ENCODE measurements around the gene RASA4.
"Not testable (repeated sequence)": the region's sequence is repeated elsewhere in the genome, so short reads cannot be mapped to it uniquely, and the experiment has no call there.

The RASA4 gene

DNA sequence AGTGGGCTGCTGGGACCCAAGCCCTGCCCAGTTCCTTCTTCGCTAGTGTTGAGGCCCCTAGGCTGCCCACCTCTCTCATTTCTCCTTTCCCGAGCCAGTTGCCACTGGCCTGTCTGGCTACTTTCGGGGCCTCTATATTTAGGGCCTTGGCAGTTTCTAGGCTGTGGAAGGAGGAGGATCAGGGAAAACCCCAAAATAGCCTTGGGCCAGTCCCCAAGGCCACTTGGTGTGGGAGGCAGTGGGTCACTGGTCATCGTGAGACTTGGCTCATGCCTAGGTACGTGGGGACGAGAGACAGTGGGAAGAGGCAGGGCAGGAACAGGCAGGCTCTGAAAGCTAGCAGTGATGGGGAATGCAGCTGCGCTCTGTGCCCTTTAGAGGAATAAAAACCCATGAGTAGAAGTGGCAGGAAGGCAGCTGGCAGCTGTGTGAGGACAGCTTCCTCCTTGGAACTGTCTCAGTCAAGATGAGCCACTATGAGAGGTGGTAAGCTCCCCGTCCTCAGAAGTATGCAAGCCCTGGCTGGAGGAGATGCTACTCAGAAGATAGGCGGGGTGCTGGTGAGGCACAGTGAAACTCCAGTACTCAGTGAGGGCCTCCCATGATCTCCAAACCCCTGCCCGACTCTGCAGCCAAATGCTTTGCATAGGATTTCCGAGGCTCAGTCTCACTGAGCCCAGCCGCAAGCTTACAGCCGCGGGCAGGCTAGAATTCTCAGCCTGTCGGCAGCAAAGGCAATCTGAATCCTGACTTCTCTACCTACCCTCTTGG lies 2.8 kb downstream of the RASA4 start:
- H3K27me3 Mint-ChIP-seq (ENCODE audit: low read depth); H3K4me1 Mint-ChIP-seq (ENCODE audit: low read depth); H3K27ac Mint-ChIP-seq; H3K9me3 Mint-ChIP-seq; H3K4me3 Mint-ChIP-seq; H3K36me3 Mint-ChIP-seq (ENCODE audit: low read depth): not testable (repeated sequence)

DNA sequence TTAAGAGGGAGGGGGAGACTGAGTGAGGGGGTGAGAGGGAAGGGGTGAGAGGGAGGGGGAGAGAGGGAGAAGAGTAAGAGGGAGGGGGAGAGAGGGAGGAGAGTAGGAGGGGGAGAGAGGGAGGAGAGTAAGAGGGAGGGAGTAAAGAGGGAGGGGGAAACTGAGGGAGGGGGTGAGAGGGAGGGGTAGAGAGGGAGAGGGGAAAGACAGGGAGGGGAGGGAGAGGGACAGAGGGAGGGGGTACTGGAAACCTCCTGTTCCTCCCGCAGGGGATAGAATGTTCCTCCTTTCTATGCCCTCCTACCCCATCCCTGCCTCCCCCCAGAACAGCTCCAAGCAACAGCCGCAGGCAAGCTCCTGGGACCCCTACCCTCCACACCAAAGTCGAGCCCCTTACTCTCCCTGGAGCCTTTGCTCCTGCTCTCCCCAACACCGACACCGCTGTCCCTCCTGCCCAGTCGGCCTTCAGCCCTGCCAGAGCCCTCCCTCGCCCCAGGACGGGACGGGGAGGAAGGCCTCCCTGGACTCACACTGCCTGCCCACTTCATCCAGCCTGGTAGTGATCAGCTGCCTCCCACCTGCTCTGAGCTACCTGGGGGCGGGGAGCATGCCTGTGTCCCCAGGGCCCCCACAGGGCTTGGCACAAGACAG lies 4.8 kb downstream of the RASA4 start:
- not testable (repeated sequence) for H3K4me3 Mint-ChIP-seq; H3K4me1 Mint-ChIP-seq (ENCODE audit: low read depth); H3K9me3 Mint-ChIP-seq; H3K36me3 Mint-ChIP-seq (ENCODE audit: low read depth); H3K27ac Mint-ChIP-seq; H3K27me3 Mint-ChIP-seq (ENCODE audit: low read depth)

DNA sequence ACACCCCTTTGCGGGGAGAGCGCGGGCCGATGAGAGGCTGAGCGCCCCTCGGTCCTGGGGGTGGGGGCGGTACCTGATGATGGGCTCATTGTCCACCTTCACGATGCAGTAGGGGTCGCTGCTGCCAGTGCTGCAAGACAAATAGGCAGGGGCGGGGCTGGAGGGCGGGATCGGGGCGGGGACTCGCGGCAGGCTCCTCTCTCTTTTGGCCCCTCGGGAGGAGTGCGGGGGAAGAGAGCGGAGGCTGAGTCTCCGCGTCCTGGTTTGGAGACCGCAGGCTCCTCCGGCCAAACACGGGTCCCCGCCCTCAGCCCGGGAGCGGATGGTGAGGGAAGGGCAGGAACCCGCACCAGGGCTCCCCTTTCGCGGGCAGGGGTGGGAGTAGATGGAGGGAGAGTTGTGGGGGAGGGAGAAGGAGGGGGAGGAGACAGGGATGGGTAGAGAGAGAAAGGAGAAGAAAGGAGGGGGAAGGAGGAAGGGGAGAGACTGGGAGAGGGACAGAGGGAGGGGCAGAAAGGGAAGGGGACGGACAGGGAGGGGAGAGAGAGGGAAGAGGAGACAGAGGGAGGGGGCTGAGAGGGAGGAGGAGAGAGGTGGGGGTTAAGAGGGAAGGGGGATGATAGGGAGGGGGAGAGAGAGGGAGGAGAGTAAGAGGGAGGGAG lies 5.4 kb downstream of the RASA4 start:
- H3K9me3 Mint-ChIP-seq; H3K4me1 Mint-ChIP-seq (ENCODE audit: low read depth); H3K27ac Mint-ChIP-seq; H3K4me3 Mint-ChIP-seq; H3K27me3 Mint-ChIP-seq (ENCODE audit: low read depth); H3K36me3 Mint-ChIP-seq (ENCODE audit: low read depth): not testable (repeated sequence)

DNA sequence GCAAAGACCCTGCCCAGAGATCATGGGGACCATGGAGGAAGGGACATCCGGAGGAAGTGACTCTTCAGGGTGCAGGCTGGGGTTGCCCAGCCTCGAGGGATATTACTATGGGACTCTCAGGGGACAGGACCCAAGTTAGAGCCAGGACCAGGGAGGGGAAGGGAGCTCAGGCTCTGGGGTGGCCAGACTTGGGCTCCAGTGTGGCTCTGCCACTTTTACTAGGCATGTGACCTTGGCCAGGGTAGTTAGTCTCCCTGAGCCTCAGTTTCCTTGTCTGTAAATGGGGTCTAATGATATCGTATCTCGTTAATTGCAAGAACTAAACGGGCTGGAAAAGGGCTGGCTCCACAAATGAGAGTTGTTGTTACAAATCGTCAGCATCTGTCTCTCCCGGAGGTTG lies 6.1 kb downstream of the RASA4 start:
- not testable (repeated sequence) for H3K9me3 Mint-ChIP-seq, H3K4me3 Mint-ChIP-seq

DNA sequence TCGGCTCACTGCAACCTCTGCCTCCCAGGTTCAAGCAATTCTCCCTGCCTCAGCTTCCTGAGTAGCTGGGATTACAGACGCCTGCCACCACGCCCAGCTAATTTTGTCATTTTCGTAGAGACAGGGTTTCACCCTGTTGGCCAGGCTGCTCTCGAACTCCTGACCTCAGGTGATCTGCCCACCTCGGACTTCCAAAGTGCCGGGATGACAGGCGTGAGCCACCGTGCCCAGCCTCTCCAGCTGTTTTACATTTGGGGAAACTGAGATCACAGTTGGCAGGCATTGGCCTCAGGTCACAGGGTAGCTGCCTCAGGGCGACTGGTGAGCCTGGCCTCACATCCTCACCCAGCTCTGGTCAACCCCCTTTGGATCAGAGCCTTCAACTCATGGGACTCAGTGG lies 6.8 kb downstream of the RASA4 start:
- not testable (repeated sequence) for H3K9me3 Mint-ChIP-seq; H3K27me3 Mint-ChIP-seq (ENCODE audit: low read depth); H3K36me3 Mint-ChIP-seq (ENCODE audit: low read depth); H3K4me1 Mint-ChIP-seq (ENCODE audit: low read depth); H3K27ac Mint-ChIP-seq; H3K4me3 Mint-ChIP-seq

More for the DNA sequence above, 6.1 kb downstream of the RASA4 start:
- not testable (repeated sequence) for H3K27ac Mint-ChIP-seq; H3K36me3 Mint-ChIP-seq (ENCODE audit: low read depth); H3K4me1 Mint-ChIP-seq (ENCODE audit: low read depth); H3K27me3 Mint-ChIP-seq (ENCODE audit: low read depth)

DNA sequence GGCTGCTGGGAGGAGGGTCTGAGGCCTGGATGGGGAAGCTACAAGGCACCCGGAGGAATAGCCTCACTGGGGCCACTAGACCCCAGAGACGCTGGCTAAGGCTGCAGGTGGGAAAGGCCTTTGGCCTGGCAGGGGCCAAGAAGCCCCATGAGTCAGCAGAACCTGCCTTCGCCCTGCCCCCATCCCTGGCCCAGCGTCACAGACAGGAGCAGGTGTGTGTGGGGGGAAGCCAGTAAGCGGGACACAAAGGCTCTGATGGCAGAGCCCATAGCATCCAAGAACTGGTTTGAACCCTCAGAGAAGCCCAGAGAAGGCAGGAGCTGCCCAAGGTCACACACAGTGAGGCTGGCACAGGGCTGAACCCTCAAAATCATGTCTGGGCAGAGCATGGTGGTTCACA lies 9.7 kb downstream of the RASA4 start:
- not testable (repeated sequence) for H3K4me1 Mint-ChIP-seq (ENCODE audit: low read depth); H3K27ac Mint-ChIP-seq; H3K4me3 Mint-ChIP-seq; H3K9me3 Mint-ChIP-seq; H3K36me3 Mint-ChIP-seq (ENCODE audit: low read depth); H3K27me3 Mint-ChIP-seq (ENCODE audit: low read depth)

DNA sequence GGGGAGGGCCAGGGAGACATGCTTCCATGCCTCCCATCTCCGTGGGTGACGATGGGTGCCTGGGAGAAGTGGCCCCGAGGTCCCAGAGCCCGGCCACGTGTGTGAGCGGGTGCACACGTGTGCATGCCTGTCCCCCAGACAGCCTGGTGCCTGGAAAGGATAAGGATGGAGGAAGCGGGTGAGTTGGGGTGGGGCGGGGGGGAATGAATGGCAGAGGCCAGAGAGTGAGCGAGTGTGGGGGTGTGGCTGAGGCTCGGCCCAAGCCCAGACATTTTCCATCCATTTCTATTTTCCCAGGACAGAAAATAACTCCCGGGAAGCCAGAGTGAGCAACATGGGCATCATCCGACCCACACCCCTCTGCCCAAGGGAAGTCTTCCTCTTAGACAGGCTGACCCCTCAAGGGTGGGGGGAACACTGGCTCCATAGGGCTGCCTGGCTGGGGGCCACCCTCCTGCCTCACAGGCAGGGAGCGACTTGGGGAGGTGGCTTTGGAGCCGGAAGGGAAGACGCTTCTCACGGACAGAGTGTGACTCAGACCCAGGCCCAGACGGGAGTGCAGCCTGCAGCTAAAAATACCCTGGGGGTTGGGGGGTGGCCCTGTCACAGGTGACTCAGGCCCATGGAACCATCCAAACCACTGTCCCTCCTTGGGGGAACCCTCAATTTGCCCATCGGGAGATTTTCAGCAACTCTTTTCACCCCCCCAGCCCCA lies 12.0 kb downstream of the RASA4 start:
- not testable (repeated sequence) for H3K9me3 Mint-ChIP-seq; H3K4me3 Mint-ChIP-seq; H3K4me1 Mint-ChIP-seq (ENCODE audit: low read depth); H3K36me3 Mint-ChIP-seq (ENCODE audit: low read depth); H3K27me3 Mint-ChIP-seq (ENCODE audit: low read depth); H3K27ac Mint-ChIP-seq

DNA sequence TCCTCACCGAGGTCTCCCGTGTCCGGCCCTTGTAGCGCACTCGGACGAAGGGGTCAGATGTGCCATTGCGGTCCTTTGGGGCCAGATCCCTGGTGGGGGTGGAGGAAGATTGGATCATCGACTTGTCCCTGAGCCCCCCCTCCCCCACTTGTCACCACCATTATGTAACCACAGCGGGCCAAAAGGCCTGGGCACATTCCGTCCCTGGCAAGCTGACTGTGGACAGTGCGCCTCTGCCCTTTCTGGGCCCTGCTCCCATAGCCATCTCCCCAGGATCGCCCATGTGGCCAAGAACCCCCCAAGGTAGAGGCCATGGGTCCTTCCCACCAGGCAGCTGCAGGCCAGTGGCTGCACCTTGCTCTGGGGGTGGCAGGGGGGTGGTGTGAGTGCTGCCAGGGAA lies 14.2 kb downstream of the RASA4 start:
- H3K4me1 Mint-ChIP-seq (ENCODE audit: low read depth); H3K9me3 Mint-ChIP-seq; H3K27ac Mint-ChIP-seq; H3K4me3 Mint-ChIP-seq; H3K36me3 Mint-ChIP-seq (ENCODE audit: low read depth); H3K27me3 Mint-ChIP-seq (ENCODE audit: low read depth): not testable (repeated sequence)

DNA sequence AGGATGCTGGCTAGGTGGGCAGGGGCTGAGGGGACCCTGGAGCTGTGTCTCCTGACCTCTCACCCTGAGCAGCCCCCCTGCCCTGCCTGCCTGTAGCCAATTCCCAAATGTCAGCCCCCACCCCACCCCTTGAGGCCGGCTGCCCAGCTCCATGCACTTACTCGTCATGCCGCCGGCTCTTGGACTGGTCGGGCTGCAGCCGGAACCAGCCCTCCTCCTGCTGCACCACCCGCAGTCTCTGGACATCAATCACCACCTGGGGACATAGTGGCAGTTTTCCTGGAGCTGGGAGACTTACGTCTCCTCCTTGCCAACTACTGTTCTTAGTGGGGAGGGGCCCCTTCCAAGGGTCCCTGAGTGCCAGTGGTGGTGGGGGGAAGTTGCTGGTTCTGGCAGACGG lies 16.9 kb downstream of the RASA4 start:
- not testable (repeated sequence) for H3K27me3 Mint-ChIP-seq (ENCODE audit: low read depth); H3K4me3 Mint-ChIP-seq; H3K4me1 Mint-ChIP-seq (ENCODE audit: low read depth); H3K27ac Mint-ChIP-seq; H3K36me3 Mint-ChIP-seq (ENCODE audit: low read depth); H3K9me3 Mint-ChIP-seq

DNA sequence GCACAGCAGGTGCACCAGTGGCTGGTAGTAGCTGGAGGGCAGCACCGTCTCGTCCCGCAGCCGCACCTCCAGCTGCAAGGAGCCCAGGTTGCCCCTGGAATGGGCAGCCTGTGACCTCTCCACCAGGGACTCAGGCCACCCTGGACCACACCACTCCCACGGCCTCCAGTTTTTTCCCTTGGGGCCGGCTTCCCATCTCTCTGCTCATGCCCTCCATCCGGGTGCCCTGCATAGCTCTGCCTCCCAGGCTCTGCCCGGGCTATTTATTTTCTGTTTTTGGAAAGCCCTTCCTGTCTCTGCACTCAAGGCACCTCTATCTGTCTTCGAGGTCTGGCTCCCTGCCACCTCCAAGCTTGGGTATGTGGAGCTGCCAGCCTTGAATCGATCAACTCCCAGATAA lies 20.5 kb downstream of the RASA4 start:
- not testable (repeated sequence) for H3K9me3 Mint-ChIP-seq; H3K4me3 Mint-ChIP-seq; H3K27me3 Mint-ChIP-seq (ENCODE audit: low read depth); H3K36me3 Mint-ChIP-seq (ENCODE audit: low read depth); H3K27ac Mint-ChIP-seq; H3K4me1 Mint-ChIP-seq (ENCODE audit: low read depth)

DNA sequence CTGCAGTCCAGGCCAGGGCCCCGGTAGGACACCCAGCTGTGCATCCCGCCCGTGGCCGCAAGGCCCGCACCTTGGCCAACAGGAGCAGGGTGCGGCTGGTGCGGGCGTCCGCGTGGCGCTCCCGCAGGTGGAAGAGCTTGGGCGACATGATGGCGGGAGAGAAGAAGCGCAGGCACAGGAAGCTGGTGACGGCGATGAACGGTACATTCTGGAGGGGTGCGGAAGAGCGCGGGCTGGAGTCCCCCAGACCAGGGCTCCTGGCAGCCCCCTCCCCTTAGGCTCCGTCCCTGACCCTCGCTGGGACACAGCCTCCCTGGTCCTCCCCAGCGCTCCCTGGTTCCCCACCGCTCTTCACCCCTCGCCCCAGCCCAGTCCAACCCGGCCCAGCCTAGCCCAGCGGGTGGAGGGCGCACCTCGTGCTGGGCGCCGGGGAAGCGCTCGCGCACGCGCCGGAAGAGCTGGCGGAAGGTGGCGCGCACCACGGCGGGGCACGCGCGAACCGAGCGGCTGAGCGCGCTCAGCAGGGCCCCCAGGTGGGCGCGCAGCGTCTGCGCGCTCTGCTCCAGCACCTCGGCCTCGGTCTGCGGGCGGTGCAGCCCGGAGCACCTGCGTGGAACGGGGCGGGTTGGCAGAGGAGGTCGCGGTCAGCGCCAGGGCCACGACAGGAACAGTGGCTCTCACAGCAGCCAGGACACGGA lies 22.8 kb downstream of the RASA4 start:
- not testable (repeated sequence) for H3K27ac Mint-ChIP-seq; H3K9me3 Mint-ChIP-seq; H3K27me3 Mint-ChIP-seq (ENCODE audit: low read depth); H3K4me1 Mint-ChIP-seq (ENCODE audit: low read depth); H3K36me3 Mint-ChIP-seq (ENCODE audit: low read depth); H3K4me3 Mint-ChIP-seq

DNA sequence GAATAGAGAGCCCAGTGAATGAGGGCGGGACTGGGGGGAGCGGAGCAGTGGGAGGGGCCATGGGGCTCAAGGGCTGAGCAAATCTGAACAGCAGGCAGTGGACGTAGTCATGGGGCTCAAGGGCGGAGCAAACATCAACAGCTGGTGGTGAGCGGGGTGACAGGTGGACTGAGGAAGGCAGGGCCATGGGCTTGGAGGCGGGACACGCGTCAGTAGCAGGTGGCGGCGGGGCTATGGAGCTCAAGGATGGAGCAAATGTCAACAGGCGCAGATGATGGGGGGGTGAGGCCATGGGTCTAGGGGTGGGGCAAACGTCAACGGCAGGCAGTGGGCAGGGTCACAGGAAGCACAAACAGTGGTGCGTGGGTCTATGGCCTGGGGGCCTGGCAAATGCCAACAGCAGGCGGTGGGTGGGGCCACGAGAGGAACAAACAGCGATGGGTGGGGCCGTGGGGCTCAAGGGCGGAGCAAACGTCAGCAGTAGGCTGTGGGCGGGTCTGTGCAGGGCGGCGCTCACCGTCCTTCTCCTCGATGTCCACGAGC lies 24.0 kb downstream of the RASA4 start:
- H3K36me3 Mint-ChIP-seq (ENCODE audit: low read depth); H3K4me1 Mint-ChIP-seq (ENCODE audit: low read depth); H3K27me3 Mint-ChIP-seq (ENCODE audit: low read depth); H3K9me3 Mint-ChIP-seq; H3K4me3 Mint-ChIP-seq; H3K27ac Mint-ChIP-seq: not testable (repeated sequence)

DNA sequence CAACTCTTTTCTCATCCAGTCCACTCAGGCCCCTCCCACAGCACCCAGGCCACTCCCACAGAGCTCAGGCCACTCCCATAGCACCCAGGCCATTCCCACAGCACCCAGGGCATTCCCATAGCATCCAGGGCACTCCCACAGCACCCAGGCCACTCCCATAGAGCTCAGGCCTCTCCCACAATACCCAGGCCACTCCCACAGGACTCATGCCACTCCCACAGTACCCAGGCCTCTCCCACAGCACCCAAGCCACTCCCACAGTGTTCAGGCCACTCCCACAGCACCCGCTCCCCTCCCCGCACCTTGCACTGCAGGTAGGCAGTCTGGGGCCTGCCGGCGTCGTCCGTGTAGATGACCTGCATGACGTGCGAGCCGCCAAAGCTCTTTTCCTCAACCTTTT lies 26.7 kb downstream of the RASA4 start:
- not testable (repeated sequence) for H3K27me3 Mint-ChIP-seq (ENCODE audit: low read depth); H3K4me3 Mint-ChIP-seq; H3K36me3 Mint-ChIP-seq (ENCODE audit: low read depth); H3K9me3 Mint-ChIP-seq; H3K27ac Mint-ChIP-seq; H3K4me1 Mint-ChIP-seq (ENCODE audit: low read depth)

DNA sequence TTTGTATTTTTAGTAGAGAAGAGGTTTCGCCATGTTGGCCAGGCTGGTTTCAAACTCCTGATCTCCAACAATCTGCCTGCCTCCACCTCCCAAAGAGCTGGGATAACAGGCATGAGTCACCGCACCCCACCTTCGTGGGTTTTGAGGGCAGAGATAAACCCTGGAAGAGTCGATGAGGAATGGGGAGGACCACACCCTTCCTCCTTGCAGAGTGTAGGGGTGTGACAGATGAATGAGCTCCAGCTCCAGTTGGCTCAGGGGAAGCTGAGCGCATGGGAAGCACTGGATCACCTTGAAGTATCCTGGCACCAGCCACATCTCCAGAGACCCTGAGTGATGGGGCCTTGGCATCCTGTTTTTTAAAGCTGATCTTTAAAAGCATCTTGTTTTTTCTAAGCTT lies 33.1 kb downstream of the RASA4 start:
- not testable (repeated sequence) for H3K9me3 Mint-ChIP-seq; H3K27me3 Mint-ChIP-seq (ENCODE audit: low read depth); H3K4me3 Mint-ChIP-seq; H3K4me1 Mint-ChIP-seq (ENCODE audit: low read depth); H3K27ac Mint-ChIP-seq; H3K36me3 Mint-ChIP-seq (ENCODE audit: low read depth)
